B cell (primary cell): ENCODE measurements around the gene NPY4R.
"Not testable (repeated sequence)": the region's sequence is repeated elsewhere in the genome, so short reads cannot be mapped to it uniquely, and the experiment has no call there.

Experiments
- EZH2 ChIP-seq: IDR thresholded peaks from 2 replicates; pipeline ENCODE4 v1.6.1; 2012; ENCODE audit warnings: borderline replicate concordance, low read depth, mild to moderate bottlenecking, moderate library complexity, low read length; ENCODE audit not compliant: insufficient read depth, poor library complexity, severe bottlenecking
- TF ChIP-seq, protein P1 (sequence below): fragments of 200-600 bp; IDR thresholded peaks from one replicate; pipeline ENCODE4 v1.8.0; 2022; ENCODE audit warnings: antibody characterized with exemption, mild to moderate bottlenecking

DNA sequence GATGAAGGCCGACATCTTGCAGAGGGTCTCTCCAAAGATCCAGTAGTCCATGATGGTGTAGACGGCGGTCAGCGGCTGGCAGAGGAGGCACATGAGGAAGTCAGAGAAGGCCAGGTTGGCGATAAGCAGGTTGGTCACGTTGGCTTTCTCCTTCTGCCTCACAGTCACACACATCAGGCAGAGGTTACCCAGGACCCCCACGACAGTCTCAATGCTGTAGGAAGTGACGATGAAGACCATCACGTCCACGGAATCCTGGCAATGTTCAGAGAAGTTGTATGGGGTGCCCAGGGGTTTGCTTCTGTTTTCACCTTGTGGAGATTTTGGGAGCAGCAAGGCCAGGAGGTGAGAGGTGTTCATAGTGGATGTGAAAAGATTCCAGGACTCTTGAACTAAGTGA, 3.5 kb downstream of the NPY4R start:
- TF ChIP-seq, protein P1, sequence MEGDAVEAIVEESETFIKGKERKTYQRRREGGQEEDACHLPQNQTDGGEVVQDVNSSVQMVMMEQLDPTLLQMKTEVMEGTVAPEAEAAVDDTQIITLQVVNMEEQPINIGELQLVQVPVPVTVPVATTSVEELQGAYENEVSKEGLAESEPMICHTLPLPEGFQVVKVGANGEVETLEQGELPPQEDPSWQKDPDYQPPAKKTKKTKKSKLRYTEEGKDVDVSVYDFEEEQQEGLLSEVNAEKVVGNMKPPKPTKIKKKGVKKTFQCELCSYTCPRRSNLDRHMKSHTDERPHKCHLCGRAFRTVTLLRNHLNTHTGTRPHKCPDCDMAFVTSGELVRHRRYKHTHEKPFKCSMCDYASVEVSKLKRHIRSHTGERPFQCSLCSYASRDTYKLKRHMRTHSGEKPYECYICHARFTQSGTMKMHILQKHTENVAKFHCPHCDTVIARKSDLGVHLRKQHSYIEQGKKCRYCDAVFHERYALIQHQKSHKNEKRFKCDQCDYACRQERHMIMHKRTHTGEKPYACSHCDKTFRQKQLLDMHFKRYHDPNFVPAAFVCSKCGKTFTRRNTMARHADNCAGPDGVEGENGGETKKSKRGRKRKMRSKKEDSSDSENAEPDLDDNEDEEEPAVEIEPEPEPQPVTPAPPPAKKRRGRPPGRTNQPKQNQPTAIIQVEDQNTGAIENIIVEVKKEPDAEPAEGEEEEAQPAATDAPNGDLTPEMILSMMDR: not testable (repeated sequence)
- TF ChIP-seq EZH2: not testable (repeated sequence)
